OCI-LY1 (cell line): ENCODE results near the gene HAT1.

ENCODE experiments used
- H2AFZ ChIP-seq: fragments of 200-600 bp; sonication (generic), shearing (Covaris generic); 2 replicates; pipeline ENCODE4 v1.6.0; 2014; ENCODE audit warnings: antibody characterized with exemption, mild to moderate bottlenecking, low read length
- H3F3A ChIP-seq: fragments of 200-600 bp; sonication (generic), shearing (Covaris generic); 2 replicates; pipeline ENCODE4 v1.6.0; 2014; ENCODE audit warnings: mild to moderate bottlenecking, antibody characterized with exemption, low read length, moderate library complexity; ENCODE audit not compliant: insufficient read depth
- H3K27ac ChIP-seq: fragments of 200-600 bp; sonication (generic); 2 replicates; pipeline ENCODE4 v1.5.1; 2014; ENCODE audit warnings: low read length, mixed run types, mild to moderate bottlenecking, low read depth; ENCODE audit not compliant: poor library complexity, severe bottlenecking
- H3K27me3 ChIP-seq: fragments of 200-600 bp; sonication (generic); 2 replicates; pipeline ENCODE4 v1.6.0; 2014; ENCODE audit warnings: antibody characterized with exemption, mild to moderate bottlenecking, low read length, moderate library complexity; ENCODE audit not compliant: insufficient read depth
- H3K36me3 ChIP-seq: fragments of 200-600 bp; sonication (generic); 2 replicates; pipeline ENCODE4 v1.6.1; 2014; ENCODE audit warnings: mild to moderate bottlenecking, antibody characterized with exemption, low read length, moderate library complexity, mixed read lengths; ENCODE audit not compliant: insufficient read depth
- H3K4me1 ChIP-seq: fragments of 200-600 bp; sonication (generic); 2 replicates; pipeline ENCODE4 v1.5.1; 2014; ENCODE audit warnings: mild to moderate bottlenecking, low read length, moderate library complexity; ENCODE audit not compliant: insufficient read depth, severe bottlenecking
- H3K4me2 ChIP-seq: fragments of 200-600 bp; sonication (generic), shearing (Covaris generic); 2 replicates; pipeline ENCODE4 v1.6.1; 2014; ENCODE audit warnings: low read length
- H3K4me3 ChIP-seq: fragments of 200-600 bp; sonication (generic); 2 replicates; pipeline ENCODE4 v1.5.1; 2014; ENCODE audit warnings: low read length, low read depth, mild to moderate bottlenecking, mixed read lengths; ENCODE audit not compliant: poor library complexity, severe bottlenecking
- H3K79me2 ChIP-seq: fragments of 200-600 bp; shearing (Covaris generic); 2 replicates; pipeline ENCODE4 v1.6.1; 2016; ENCODE audit warnings: mixed run types, low read length, mixed read lengths; ENCODE audit not compliant: insufficient read depth
- H3K9ac ChIP-seq: fragments of 200-600 bp; sonication (generic), shearing (Covaris generic); 2 replicates; pipeline ENCODE4 v1.6.1; 2014; ENCODE audit warnings: mild to moderate bottlenecking, low read length, mixed read lengths
- H3K9me2 ChIP-seq: fragments of 200-600 bp; sonication (generic), shearing (Covaris generic); 2 replicates; pipeline ENCODE4 v1.6.1; 2014; ENCODE audit warnings: low read depth, mild to moderate bottlenecking, low read length, mixed read lengths
- H3K9me3 ChIP-seq: fragments of 200-600 bp; shearing (Covaris generic); 2 replicates; pipeline ENCODE4 v1.6.1; 2014; ENCODE audit warnings: low read length, mixed read lengths
- H4K20me1 ChIP-seq: fragments of 200-600 bp; sonication (generic), shearing (Covaris generic); 2 replicates; pipeline ENCODE4 v1.6.0; 2016; ENCODE audit warnings: mild to moderate bottlenecking, low read length; ENCODE audit not compliant: insufficient read depth
- EZH2 ChIP-seq: fragments of 200-600 bp; sonication (generic), shearing (Covaris generic); IDR thresholded peaks from 2 replicates; pipeline ENCODE4 v1.8.0; 2017; ENCODE audit warnings: borderline replicate concordance, mixed run types, mild to moderate bottlenecking, antibody characterized with exemption, low read length, moderate library complexity, mixed read lengths
- TF ChIP-seq, protein P1 (sequence below): fragments of 200-600 bp; sonication (generic), shearing (Covaris generic); IDR thresholded peaks from 2 replicates; pipeline ENCODE4 v1.5.1; 2017; ENCODE audit warnings: mild to moderate bottlenecking, antibody characterized with exemption, low read length, moderate library complexity, mixed read lengths

HAT1 gene

DNA sequence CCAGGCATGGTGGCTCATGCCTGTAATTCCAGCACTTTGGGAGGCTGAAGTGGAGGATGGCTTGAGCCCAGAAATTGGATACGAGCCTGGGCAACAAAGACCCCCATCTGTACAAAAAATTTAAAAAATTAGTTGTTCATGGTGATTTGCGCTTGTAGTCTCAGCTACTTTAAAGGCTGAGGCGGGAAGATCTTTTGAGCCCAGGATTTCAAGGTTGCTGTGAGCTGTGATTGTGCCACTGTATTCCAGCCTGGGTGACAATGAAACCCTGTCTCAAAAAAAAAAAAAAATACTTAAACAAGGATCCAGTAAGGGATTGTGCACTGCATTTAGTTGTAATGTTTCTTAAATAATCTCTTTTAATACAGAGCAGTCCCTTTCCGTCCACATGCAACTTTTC is 21.6 kb downstream of the HAT1 start:
- no peak overlapping the region for H3K27ac ChIP-seq
- no peak for TF ChIP-seq EZH2
- TF ChIP-seq, protein P1, sequence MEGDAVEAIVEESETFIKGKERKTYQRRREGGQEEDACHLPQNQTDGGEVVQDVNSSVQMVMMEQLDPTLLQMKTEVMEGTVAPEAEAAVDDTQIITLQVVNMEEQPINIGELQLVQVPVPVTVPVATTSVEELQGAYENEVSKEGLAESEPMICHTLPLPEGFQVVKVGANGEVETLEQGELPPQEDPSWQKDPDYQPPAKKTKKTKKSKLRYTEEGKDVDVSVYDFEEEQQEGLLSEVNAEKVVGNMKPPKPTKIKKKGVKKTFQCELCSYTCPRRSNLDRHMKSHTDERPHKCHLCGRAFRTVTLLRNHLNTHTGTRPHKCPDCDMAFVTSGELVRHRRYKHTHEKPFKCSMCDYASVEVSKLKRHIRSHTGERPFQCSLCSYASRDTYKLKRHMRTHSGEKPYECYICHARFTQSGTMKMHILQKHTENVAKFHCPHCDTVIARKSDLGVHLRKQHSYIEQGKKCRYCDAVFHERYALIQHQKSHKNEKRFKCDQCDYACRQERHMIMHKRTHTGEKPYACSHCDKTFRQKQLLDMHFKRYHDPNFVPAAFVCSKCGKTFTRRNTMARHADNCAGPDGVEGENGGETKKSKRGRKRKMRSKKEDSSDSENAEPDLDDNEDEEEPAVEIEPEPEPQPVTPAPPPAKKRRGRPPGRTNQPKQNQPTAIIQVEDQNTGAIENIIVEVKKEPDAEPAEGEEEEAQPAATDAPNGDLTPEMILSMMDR, result no peak
- H3K79me2 ChIP-seq, result peaks cover 36% of the 10 kb centered on the region

DNA sequence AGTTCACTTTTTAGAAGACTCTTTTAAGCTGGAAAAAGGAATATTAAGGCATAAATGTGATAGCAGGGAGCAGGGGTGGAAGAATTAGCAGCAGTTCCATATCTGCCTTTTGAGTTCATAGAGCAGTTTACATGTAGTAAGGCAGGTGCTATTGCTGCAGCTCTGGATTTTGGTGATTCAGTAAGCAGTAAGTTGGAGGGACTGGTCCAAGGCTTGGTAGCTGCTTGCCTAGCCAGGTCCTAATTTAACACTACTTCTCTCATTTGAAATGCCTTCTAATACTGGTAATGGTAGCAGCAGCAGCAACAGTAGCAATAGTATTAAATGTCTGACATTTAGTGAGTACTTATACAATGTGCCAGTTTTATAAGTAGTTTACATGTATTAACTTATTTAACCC is 30.0 kb downstream of the HAT1 start:
- no peaks in the 10 kb centered on the region for H3K4me1 ChIP-seq
- no peaks in the 10 kb centered on the region for H3K79me2 ChIP-seq
- H3K9me3 ChIP-seq, result no peaks in the 10 kb centered on the region
- no peak overlapping the region for H3K4me3 ChIP-seq
- H4K20me1 ChIP-seq, result no peaks in the 10 kb centered on the region
- H3K27ac ChIP-seq, result no peak overlapping the region
- TF ChIP-seq, protein P1, result no peak
- TF ChIP-seq EZH2, result no peak
- H3K9me2 ChIP-seq, result no peaks in the 10 kb centered on the region
- H3F3A ChIP-seq, result no peaks in the 10 kb centered on the region
- H3K4me2 ChIP-seq, result no peak overlapping the region
- no peak overlapping the region for H2AFZ ChIP-seq
- peaks cover 18% of the 10 kb centered on the region; the same call in 1 of the 2 replicates for H3K36me3 ChIP-seq
- H3K9ac ChIP-seq, result no peak overlapping the region
- no peaks in the 10 kb centered on the region for H3K27me3 ChIP-seq

More for the DNA sequence above, 21.6 kb downstream of the HAT1 start:
- Histone ChIP-seq H3K9me2 (no peaks in the 10 kb centered on the region), H3F3A (no peaks in the 10 kb centered on the region), H3K36me3 (peaks cover 17% of the 10 kb centered on the region; the same call in 1 of the 2 replicates), H3K4me3 (no peak overlapping the region), H2AFZ (no peak overlapping the region), H3K9ac (no peak overlapping the region), H3K27me3 (no peaks in the 10 kb centered on the region), H3K4me1 (no peaks in the 10 kb centered on the region), H3K4me2 (no peak overlapping the region), H3K9me3 (no peaks in the 10 kb centered on the region), H4K20me1 (no peaks in the 10 kb centered on the region)

DNA sequence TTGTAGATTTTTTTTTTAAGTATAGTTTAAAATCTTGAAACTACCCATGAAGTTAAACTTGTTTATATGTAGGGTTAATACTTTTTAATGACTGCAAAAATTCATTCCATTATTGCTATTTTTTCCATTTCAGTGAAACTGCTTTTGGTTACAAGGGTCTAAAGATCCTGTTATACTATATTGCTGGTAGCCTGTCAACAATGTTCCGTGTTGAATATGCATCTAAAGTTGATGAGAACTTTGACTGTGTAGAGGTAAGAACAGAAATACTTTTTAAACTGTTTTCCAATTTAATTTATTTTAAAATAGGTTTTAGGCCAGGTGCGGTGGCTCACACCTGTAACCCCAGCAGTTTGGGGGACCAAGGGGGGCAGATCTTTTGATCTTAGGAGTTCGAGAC is 30.5 kb downstream of the HAT1 start:
- H3K9ac ChIP-seq, result no peak overlapping the region
- no peaks in the 10 kb centered on the region for H3K9me3 ChIP-seq
- no peak overlapping the region for H3K4me3 ChIP-seq
- no peaks in the 10 kb centered on the region for H3F3A ChIP-seq
- TF ChIP-seq EZH2, result no peak
- TF ChIP-seq, protein P1, result no peak
- H3K9me2 ChIP-seq, result no peaks in the 10 kb centered on the region
- no peaks in the 10 kb centered on the region for H4K20me1 ChIP-seq
- no peaks in the 10 kb centered on the region for H3K27me3 ChIP-seq
- H2AFZ ChIP-seq, result no peak overlapping the region
- H3K4me2 ChIP-seq, result no peak overlapping the region
- H3K79me2 ChIP-seq, result no peaks in the 10 kb centered on the region
- H3K36me3 ChIP-seq, result peaks cover 17% of the 10 kb centered on the region; the same call in 1 of the 2 replicates
- H3K4me1 ChIP-seq, result no peaks in the 10 kb centered on the region
- H3K27ac ChIP-seq, result no peak overlapping the region
